H1 (cell line): Measurements from ENCODE around the gene OCLN. TPM values are rescaled to one million over a fixed set of nuclear protein-coding genes. Genes with fewer than 3 reads are reported as not detected.

ENCODE experiments used
- polyA plus RNA-seq, 7 experiments: library from polyadenylated mRNA; depleted of rRNA in 3 of 7; stranded (reverse) in 5 of 7; unstranded in 2 of 7; fragments of >200 nt in 5 of 7; fragments of 200-250 nt in 2 of 7; gene quantifications; 1 replicate in 5 of 7; 2 replicates in 1 of 7; 4 replicates in 1 of 7; pipeline versions ENCODE4 v1.2.1 to v1.2.3, GENCODE V29; 2011 to 2013; ENCODE audit warnings: missing spikeins in 2 of 7, mixed read lengths in 2 of 7
- small RNA-seq: library from polyadenylated mRNA; stranded (forward); fragments of <200 nt; extraction: miRNeasy Mini kit (QIAGEN cat#:217004); gene quantifications from one replicate; pipeline ENCODE3, GENCODE V24; 2013; ENCODE audit not compliant: insufficient read depth
- total RNA-seq: library from RNA; stranded (reverse); fragmentation: NEBNext Ultra II Directional; extraction: Animal tissue kit (Norgen Biotek cat#: 25700); gene quantifications from 2 replicates; pipeline ENCODE4 v1.2.1, GENCODE V29; 2021

OCLN gene
- total and polyA plus RNA-seq, 2 of the 8 experiments (the other 6 are each of a cell fraction or from before 2014, with no cell fraction given) = 27.9 to 85.5 TPM

Small RNA genes within 50 kb of the gene (small RNA-seq; reads per million reads assigned to genes)
- not detected for gene RN7SL616P
- not detected for gene RNU6-724P
- gene RPS27P14 = not detected

Other genes starting within 250 kb of the OCLN start
- not detected in 2 replicates for gene CCDC125, start 160.0 kb upstream of the OCLN start, total RNA-seq
- 0.30 and 0.70 TPM in 2 replicates for gene CCDC125, start 160.0 kb upstream of the OCLN start, polyA plus RNA-seq (2011; rRNA removed)
- 44.2 and 51.2 TPM in 2 replicates for gene AK6, start 123.3 kb upstream of the OCLN start, total RNA-seq
- 10.2 and 22.5 TPM in 2 replicates for gene AK6, start 123.3 kb upstream of the OCLN start, polyA plus RNA-seq (2011; rRNA removed)
- gene TAF9, start 123.3 kb upstream of the OCLN start, total RNA-seq = 85.1 and 85.4 TPM in 2 replicates
- 76.0 and 135 TPM in 2 replicates for gene TAF9, start 123.3 kb upstream of the OCLN start, polyA plus RNA-seq (2011; rRNA removed)
- 24.8 and 28.1 TPM in 2 replicates for gene RAD17, start 123.0 kb upstream of the OCLN start, total RNA-seq
- gene RAD17, start 123.0 kb upstream of the OCLN start, polyA plus RNA-seq (2011; rRNA removed) = 10.2 and 12.9 TPM in 2 replicates
- 31.0 and 31.4 TPM in 2 replicates for gene MARVELD2, start 77.7 kb upstream of the OCLN start, total RNA-seq
- gene MARVELD2, start 77.7 kb upstream of the OCLN start, polyA plus RNA-seq (2011; rRNA removed) = 15.4 and 18.7 TPM in 2 replicates
- 45.1 and 46.3 TPM in 2 replicates for gene GTF2H2C, start 67.4 kb downstream of the OCLN start, total RNA-seq
- gene GTF2H2C, start 67.4 kb downstream of the OCLN start, polyA plus RNA-seq (2011; rRNA removed) = 14.6 and 20.8 TPM in 2 replicates